ENCODE data around the gene BIN2. TPM values are rescaled to one million over a fixed set of nuclear protein-coding genes. Genes with fewer than 3 reads are reported as not detected.
A peak's percentile ranks its signal among the peaks of the same experiment; 100 is the strongest.

The BIN2 gene
- total and polyA plus RNA-seq, 10 of the 15 experiments (the other 5 are each of a cell fraction or from before 2014, with no cell fraction given), result 8.6 to 42.9 (median 32.1) TPM

- ChIA-PET RAD21 (ENCODE audit: unreplicated experiment) (interaction anchor here (0.5 to 1.5 kb wide), 9 partner anchors 9 to 474 kb away, joined by 3 to 9 read pairs (median 4); partner anchors contain the start of genes POU6F1 and SLC11A2), SMC1A (ENCODE audit: uncharacterized antibody, unreplicated experiment) (interaction anchor here (0.6 to 1.5 kb wide), 9 partner anchors 14 to 473 kb away, joined by 3 to 8 read pairs (median 3); partner anchors contain the start of gene POU6F1), POLR2A (interaction anchor here (0.6 to 2.0 kb wide), 16 partner anchors 8 to 891 kb away, joined by 3 to 16 read pairs (median 4); partner anchors contain the start of genes CSRNP2, LETMD1, NR4A1 and POU6F1), CTCF (interaction anchor here (0.5 to 2.7 kb wide), 13 partner anchors 14 to 1758 kb away, joined by 3 to 11 read pairs (median 4); partner anchors contain the start of genes POU6F1 and SMAGP)
- in situ Hi-C loops (cut with MboI), result no loop called here
- Histone ChIP-seq H4K20me1 (ENCODE audit: control insufficient read depth, insufficient read depth) (no peaks in the 10 kb centered on the region), H3K36me3 (ENCODE audit: control insufficient read depth in 2 of 2, insufficient read depth in 2 of 2, low read length in 1 of 2) (peaks cover 6 to 25% of the 10 kb centered on the region in 2 experiments), H3K9me3 (replicated peaks; ENCODE audit: control insufficient read depth, insufficient read depth, low read length) (no peaks in the 10 kb centered on the region), H2AFZ (ENCODE audit: control insufficient read depth, low read depth, low read length) (peak within 1 kb of the TSS; percentile 98), H3K79me2 (ENCODE audit: control insufficient read depth, insufficient read depth, low read length) (peaks cover 24% of the 10 kb centered on the region), H3K27ac (ENCODE audit: control insufficient read depth, insufficient read depth) (peak within 1 kb of the TSS; percentile 98), H3K27me3 (replicated peaks in 1 of 2; ENCODE audit: control insufficient read depth in 2 of 2, insufficient read depth in 2 of 2, low read length in 1 of 2) (no peaks in the 10 kb centered on the region), H3K4me1 (ENCODE audit: control insufficient read depth, insufficient read depth, low read length) (peaks cover 3% of the 10 kb centered on the region; the same call in 1 of the 2 replicates), H3K9ac (ENCODE audit: control insufficient read depth, insufficient read depth, low read length) (peak within 1 kb of the TSS; percentile 100), H3K4me3 (peak within 1 kb of the TSS; percentile 79), H3K4me2 (ENCODE audit: control insufficient read depth, insufficient read depth) (peak within 1 kb of the TSS; percentile 99)
- FAIRE-seq (peak; percentile 83), ATAC-seq (peak; percentile 97), DNase-seq (ENCODE audit: low read depth, low spot score) (peak; percentile 88)
- intact Hi-C loops (cut with micrococcal nuclease; ENCODE audit: unreplicated experiment), result loop anchor here (2.0 to 5.0 kb wide), 2 partner anchors 66 to 191 kb away; partner anchors contain the start of genes LETMD1 and TFCP2
- TSS peak; percentile 84 for BruUV-seq (replicated peaks)
- WGBS (ENCODE audit: insufficient coverage, insufficient replicate concordance, low lambda C conversion rate, missing lambda C conversion rate), result under 1% methylated on average over 68 of the region's 70 CpGs
- no peak for TF ChIP-seq SMC3 (IDR thresholded peaks at IDR 0.05; ENCODE audit: borderline replicate concordance, low read length)
- TF ChIP-seq NRF1 (conservative IDR thresholded peaks at IDR 0.05; ENCODE audit: low read depth, low read length), result no peak
- no peak for TF ChIP-seq CEBPB (IDR thresholded peaks at IDR 0.05; ENCODE audit: borderline replicate concordance in 1 of 2, low read depth in 2 of 2, low read length in 2 of 2)
- TF ChIP-seq E4F1 (IDR thresholded peaks at IDR 0.05; ENCODE audit: borderline replicate concordance, partially characterized antibody), result peak; percentile 93
- TF ChIP-seq NFYB (IDR thresholded peaks at IDR 0.05; ENCODE audit: insufficient read depth, low read depth, low read length), result peak; percentile 100
- peak; percentile 71 for TF ChIP-seq CREM (IDR thresholded peaks at IDR 0.05; ENCODE audit: low read depth)
- TF ChIP-seq DPF2 (IDR thresholded peaks at IDR 0.05), result peak; percentile 97
- TF ChIP-seq RFX5 (IDR thresholded peaks at IDR 0.05; ENCODE audit: low read depth, low read length), result no peak
- TF ChIP-seq IKZF2 (IDR thresholded peaks at IDR 0.05), result no peak; a peak in 1 of 4 replicates
- TF ChIP-seq PBX3 (IDR thresholded peaks at IDR 0.05; ENCODE audit: insufficient replicate concordance, low read depth, low read length), result peak; percentile 98
- TF ChIP-seq ZBTB11 (CRISPR knock-in tag; IDR thresholded peaks at IDR 0.05), result peak; percentile 45; the same call in 1 of the 2 replicates
- TF ChIP-seq ESRRA (IDR thresholded peaks at IDR 0.05; ENCODE audit: low read length), result 0 out of 2 replicates have a peak, but pooled peaks have one; percentile 29
- TF ChIP-seq HDAC6 (IDR thresholded peaks at IDR 0.05; ENCODE audit: unreplicated experiment), result no peak
- no peak for TF ChIP-seq NR2C2 (IDR thresholded peaks at IDR 0.05; ENCODE audit: borderline replicate concordance, control insufficient read depth, insufficient read length, low read depth)
- no peak for TF ChIP-seq CBX3 (IDR thresholded peaks at IDR 0.05; ENCODE audit: borderline replicate concordance, low read depth)
Measured at GRCh38 chr12:51238510-51239334, 85.3 kb downstream of the BIN2 start, which contains the start of gene DAZAP2. DAZAP2 (plus strand) TSS chr12:51238826; CDS start chr12:51238908, 82 bp downstream.
